ENCODE results near the gene ITGA2. TPM values are rescaled to one million over a fixed set of nuclear protein-coding genes. Genes with fewer than 3 reads are reported as not detected.

ITGA2 gene
- polyA plus RNA-seq, 1 experiment, result 71.9 TPM

GRCh38 chr5:53003144-53003543 is 14.0 kb downstream of the ITGA2 start:
- Histone ChIP-seq H3K4me3 (ENCODE audit: low read depth, low read length) (no peak overlapping the region), H3K27ac (ENCODE audit: low read depth, low read length) (no peak overlapping the region), H3K27me3 (ENCODE audit: control insufficient read depth, insufficient read depth, low read length) (no peaks in the 10 kb centered on the region), H3K9me3 (ENCODE audit: control insufficient read depth, insufficient read depth, low read length) (no peaks in the 10 kb centered on the region)
- no peak for DNase-seq (ENCODE audit: low read depth, low spot score)
- ChIA-PET CTCF (interaction anchor here (1.1 kb wide), 1 partner anchor 10 kb away, joined by 5 read pairs; no protein-coding TSS in a partner anchor), POLR2A (no interaction called here)
- TF ChIP-seq, protein P1, sequence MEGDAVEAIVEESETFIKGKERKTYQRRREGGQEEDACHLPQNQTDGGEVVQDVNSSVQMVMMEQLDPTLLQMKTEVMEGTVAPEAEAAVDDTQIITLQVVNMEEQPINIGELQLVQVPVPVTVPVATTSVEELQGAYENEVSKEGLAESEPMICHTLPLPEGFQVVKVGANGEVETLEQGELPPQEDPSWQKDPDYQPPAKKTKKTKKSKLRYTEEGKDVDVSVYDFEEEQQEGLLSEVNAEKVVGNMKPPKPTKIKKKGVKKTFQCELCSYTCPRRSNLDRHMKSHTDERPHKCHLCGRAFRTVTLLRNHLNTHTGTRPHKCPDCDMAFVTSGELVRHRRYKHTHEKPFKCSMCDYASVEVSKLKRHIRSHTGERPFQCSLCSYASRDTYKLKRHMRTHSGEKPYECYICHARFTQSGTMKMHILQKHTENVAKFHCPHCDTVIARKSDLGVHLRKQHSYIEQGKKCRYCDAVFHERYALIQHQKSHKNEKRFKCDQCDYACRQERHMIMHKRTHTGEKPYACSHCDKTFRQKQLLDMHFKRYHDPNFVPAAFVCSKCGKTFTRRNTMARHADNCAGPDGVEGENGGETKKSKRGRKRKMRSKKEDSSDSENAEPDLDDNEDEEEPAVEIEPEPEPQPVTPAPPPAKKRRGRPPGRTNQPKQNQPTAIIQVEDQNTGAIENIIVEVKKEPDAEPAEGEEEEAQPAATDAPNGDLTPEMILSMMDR (IDR thresholded peaks at IDR 0.05; ENCODE audit: low read depth, low read length), result no peak

- ChIA-PET POLR2A (no interaction called here), CTCF (interaction anchor here (2.0 kb wide), 1 partner anchor 58 kb away, joined by 4 read pairs; no protein-coding TSS in a partner anchor)
- DNase-seq (ENCODE audit: low read depth, low spot score), result no peak
- Histone ChIP-seq H3K4me3 (ENCODE audit: low read depth, low read length) (no peak overlapping the region), H3K9me3 (ENCODE audit: control insufficient read depth, insufficient read depth, low read length) (no peaks in the 10 kb centered on the region), H3K27ac (ENCODE audit: low read depth, low read length) (no peak overlapping the region), H3K27me3 (ENCODE audit: control insufficient read depth, insufficient read depth, low read length) (no peaks in the 10 kb centered on the region)
- TF ChIP-seq, protein P1 (IDR thresholded peaks at IDR 0.05; ENCODE audit: low read depth, low read length), result no peak
Measured at GRCh38 chr5:53006911-53007890, 18.0 kb downstream of the ITGA2 start.

DNA sequence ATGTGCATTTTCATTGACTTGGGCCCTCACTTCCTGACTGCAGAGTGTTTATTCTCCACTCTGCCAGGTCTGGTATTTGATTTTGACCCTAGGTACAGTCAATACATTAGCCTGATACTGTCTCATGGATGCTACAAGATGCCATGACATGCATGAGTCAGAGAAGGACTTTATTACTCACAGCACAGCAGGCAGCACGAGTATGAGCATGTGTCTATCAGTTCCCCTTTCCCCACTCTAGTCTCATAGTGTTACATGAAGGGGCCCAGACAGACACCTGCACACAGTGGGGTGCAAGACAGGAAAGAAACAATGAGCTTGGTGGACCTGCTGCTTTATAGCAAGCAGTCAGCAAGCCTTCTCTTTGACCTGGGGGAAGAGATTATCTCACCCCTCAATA is 19.6 kb downstream of the ITGA2 start:
- Histone ChIP-seq H3K27ac (ENCODE audit: low read depth, low read length) (no peak overlapping the region), H3K9me3 (ENCODE audit: control insufficient read depth, insufficient read depth, low read length) (no peaks in the 10 kb centered on the region), H3K27me3 (ENCODE audit: control insufficient read depth, insufficient read depth, low read length) (no peaks in the 10 kb centered on the region), H3K4me3 (ENCODE audit: low read depth, low read length) (no peak overlapping the region)
- TF ChIP-seq, protein P1 (IDR thresholded peaks at IDR 0.05; ENCODE audit: low read depth, low read length), result no peak
- DNase-seq (ENCODE audit: low read depth, low spot score), result no peak
- POLR2A ChIA-PET, result no interaction called here
- CTCF ChIA-PET, result no interaction called here

DNA sequence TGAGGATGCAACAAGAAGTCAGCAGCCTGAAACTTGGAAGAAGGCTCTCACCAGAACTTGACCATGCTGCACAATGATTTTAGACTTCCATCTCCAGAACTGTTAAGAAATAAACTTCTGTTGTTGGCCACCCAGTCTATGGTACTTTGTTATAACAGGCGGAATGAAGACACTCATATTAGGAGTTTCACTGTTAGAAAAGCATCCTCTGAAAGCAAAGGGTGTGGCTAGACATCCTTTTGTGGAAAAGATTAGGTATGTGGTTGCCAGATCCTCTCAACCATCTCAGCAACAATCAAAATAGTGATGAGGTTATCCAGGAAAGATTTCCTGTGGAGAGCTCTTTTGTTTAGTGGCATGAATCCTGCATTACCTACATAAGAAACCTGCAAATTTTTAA is 20.7 kb downstream of the ITGA2 start:
- no peak for DNase-seq (ENCODE audit: low read depth, low spot score)
- Histone ChIP-seq H3K27ac (ENCODE audit: low read depth, low read length) (no peak overlapping the region), H3K27me3 (ENCODE audit: control insufficient read depth, insufficient read depth, low read length) (no peaks in the 10 kb centered on the region), H3K9me3 (ENCODE audit: control insufficient read depth, insufficient read depth, low read length) (no peaks in the 10 kb centered on the region), H3K4me3 (ENCODE audit: low read depth, low read length) (no peak overlapping the region)
- TF ChIP-seq, protein P1 (IDR thresholded peaks at IDR 0.05; ENCODE audit: low read depth, low read length), result no peak
- ChIA-PET CTCF (no interaction called here), POLR2A (no interaction called here)

- no peaks in the 10 kb centered on the region for H3K27me3 ChIP-seq (ENCODE audit: control insufficient read depth, insufficient read depth, low read length)
- H3K9me3 ChIP-seq (ENCODE audit: control insufficient read depth, insufficient read depth, low read length), result no peaks in the 10 kb centered on the region
- H3K4me3 ChIP-seq (ENCODE audit: low read depth, low read length), result no peak overlapping the region
- ChIA-PET CTCF (interaction anchor here (1.3 kb wide), 1 partner anchor 25 kb away, joined by 5 read pairs; no protein-coding TSS in a partner anchor), POLR2A (no interaction called here)
- DNase-seq (ENCODE audit: low read depth, low spot score), result no peak
- TF ChIP-seq, protein P1 (IDR thresholded peaks at IDR 0.05; ENCODE audit: low read depth, low read length), result peak; percentile 26; the same call in 1 of the 2 replicates
- H3K27ac ChIP-seq (ENCODE audit: low read depth, low read length), result no peak overlapping the region
Measured at GRCh38 chr5:53010814-53011213, 21.7 kb downstream of the ITGA2 start.

All from AG04450 (cell line).